ENCODE data around the gene SFT2D3. TPM values are rescaled to one million over a fixed set of nuclear protein-coding genes. Genes with fewer than 3 reads are reported as not detected.

SFT2D3 gene
- total RNA-seq, 3 donors from 2014 or later, result 5.1 to 8.8 (median 8.1) TPM

DNA sequence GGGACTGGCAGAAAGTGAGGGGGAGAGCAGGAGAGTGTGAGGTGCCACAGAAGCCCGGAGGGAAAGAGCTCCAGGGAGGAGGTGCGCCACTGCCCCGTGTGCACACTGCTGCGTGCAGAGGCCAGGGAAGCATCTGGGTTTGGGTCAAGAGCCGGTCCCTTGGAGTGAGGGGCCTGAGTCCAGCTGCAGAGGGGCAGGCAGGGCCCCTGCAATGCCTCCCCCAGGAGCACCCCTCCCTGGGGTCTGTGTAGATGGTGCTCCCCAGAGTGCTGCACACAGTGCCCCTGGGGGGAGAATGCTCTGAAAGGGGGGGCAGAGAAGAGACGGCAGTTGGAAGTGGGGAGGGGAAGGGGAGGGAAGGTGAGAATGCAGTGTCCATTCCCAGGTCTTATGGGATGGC is 22.3 kb upstream of the SFT2D3 start:
- H3K4me1 ChIP-seq (ENCODE audit: low read depth), result peaks cover 6% of the 10 kb centered on the region
- H3K36me3 ChIP-seq (ENCODE audit: low read depth), result no peaks in the 10 kb centered on the region
- no peaks in the 10 kb centered on the region for H3K9me3 ChIP-seq
- H3K4me3 ChIP-seq, result no peak overlapping the region
- intact Hi-C loops (cut with DNase I, micrococcal nuclease), result no loop called here
- TF ChIP-seq, protein P1, sequence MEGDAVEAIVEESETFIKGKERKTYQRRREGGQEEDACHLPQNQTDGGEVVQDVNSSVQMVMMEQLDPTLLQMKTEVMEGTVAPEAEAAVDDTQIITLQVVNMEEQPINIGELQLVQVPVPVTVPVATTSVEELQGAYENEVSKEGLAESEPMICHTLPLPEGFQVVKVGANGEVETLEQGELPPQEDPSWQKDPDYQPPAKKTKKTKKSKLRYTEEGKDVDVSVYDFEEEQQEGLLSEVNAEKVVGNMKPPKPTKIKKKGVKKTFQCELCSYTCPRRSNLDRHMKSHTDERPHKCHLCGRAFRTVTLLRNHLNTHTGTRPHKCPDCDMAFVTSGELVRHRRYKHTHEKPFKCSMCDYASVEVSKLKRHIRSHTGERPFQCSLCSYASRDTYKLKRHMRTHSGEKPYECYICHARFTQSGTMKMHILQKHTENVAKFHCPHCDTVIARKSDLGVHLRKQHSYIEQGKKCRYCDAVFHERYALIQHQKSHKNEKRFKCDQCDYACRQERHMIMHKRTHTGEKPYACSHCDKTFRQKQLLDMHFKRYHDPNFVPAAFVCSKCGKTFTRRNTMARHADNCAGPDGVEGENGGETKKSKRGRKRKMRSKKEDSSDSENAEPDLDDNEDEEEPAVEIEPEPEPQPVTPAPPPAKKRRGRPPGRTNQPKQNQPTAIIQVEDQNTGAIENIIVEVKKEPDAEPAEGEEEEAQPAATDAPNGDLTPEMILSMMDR (IDR thresholded peaks at IDR 0.05), result no peak
- DNase-seq (no peak), ATAC-seq (no peak)

DNA sequence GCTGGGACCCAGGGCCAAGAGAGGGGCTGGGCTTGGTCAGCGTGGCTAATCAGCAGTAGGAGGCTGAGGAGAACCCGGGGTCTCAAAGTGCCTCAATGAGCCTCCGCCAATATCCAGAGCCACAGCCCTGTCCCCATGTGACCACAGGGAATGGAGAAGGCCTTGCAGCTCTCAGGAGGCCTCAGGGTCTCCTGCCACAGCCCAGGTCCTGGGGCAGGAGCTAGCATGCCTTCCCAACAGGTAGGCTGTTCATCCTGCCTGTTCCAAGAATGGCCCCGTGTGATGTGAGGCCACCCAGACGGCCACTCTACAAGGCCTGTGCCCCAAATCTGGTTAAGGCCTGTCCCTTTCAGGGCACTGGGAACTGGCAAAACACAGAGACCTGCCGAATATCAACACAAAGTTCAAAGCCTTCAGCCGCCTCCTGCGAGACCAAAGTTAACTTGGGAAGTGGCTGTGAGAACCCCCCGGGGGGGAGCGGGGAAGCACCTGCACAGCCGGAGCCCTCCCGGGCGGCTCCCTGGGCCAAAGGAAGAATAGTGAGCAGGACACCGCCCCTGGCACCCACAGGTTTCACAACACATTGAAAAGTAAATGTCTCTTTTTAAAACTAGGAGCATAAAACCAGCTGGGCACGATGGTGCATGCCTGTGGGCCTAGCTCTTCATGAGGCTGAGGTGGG is 21.5 kb upstream of the SFT2D3 start:
- TF ChIP-seq, protein P1 (IDR thresholded peaks at IDR 0.05), result no peak
- intact Hi-C loops (cut with DNase I, micrococcal nuclease), result no loop called here
- Histone ChIP-seq H3K36me3 (ENCODE audit: low read depth) (no peaks in the 10 kb centered on the region), H3K4me1 (ENCODE audit: low read depth) (peaks cover 6% of the 10 kb centered on the region), H3K9me3 (no peaks in the 10 kb centered on the region), H3K4me3 (no peak overlapping the region)
- no peak for ATAC-seq
- DNase-seq, result no peak

DNA sequence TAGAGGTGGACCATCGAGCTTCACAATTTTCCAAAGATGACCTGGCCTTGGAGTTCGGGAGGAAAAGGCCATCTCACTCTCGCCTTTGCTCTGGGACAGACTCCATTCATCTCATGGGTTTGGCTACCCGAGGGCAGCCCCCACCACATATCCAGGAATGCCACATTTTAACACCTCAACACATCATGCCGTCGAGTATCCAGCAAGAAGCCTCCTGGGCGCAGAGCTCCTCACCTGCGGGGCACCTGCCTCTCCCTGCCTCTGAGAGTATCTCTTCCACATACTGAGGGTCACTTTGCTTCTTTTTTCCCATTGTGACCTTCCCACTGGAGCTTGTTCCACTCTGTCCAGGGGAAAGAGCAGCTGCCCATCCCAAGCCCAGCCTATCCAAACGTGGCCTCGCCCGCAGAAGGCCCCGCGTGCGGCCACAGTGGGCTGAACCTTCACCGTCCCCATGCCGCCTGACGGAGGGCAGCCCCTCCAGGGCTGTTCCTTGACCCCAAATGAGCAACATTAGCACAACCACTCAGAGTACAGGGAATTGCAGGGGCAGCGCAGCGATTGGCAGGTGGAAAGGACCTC is 20.5 kb upstream of the SFT2D3 start:
- Histone ChIP-seq H3K4me3 (no peak overlapping the region), H3K4me1 (ENCODE audit: low read depth) (peaks cover under 1% of the 10 kb centered on the region), H3K9me3 (no peaks in the 10 kb centered on the region), H3K36me3 (ENCODE audit: low read depth) (no peaks in the 10 kb centered on the region)
- TF ChIP-seq, protein P1 (IDR thresholded peaks at IDR 0.05), result no peak
- intact Hi-C loops (cut with DNase I, micrococcal nuclease), result no loop called here
- DNase-seq, result no peak
- no peak for ATAC-seq

DNA sequence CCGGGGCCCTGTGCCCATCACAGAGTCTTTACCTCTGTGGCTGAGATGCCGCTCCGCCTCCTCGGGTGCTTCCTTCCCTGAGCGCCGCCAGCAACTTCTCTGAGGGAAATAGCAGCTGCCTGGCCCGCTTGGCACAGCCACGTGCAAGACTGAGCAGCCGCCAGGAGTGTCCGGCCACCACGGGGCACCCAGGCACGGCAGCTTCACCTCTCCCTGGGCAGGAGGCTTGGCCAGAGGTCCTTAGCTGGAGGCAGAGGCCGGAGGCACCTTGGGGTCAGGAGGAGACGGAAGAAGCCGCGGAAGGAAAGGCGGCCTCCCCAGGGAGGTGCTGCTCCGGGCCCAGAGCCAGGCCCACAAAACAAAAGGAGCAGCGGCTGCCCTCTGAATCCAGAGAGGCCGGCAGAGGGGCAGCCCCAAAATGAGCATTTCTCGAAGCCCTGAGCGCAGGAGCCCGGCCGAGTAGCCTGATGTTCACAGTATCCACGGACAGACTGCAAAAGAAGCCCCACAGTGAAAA is 20.0 kb upstream of the SFT2D3 start:
- Histone ChIP-seq H3K9me3 (no peaks in the 10 kb centered on the region), H3K36me3 (ENCODE audit: low read depth) (no peaks in the 10 kb centered on the region), H3K4me3 (no peak overlapping the region), H3K4me1 (ENCODE audit: low read depth) (no peaks in the 10 kb centered on the region)
- ATAC-seq, result peak; percentile 14
- TF ChIP-seq, protein P1 (IDR thresholded peaks at IDR 0.05), result no peak
- no peak for DNase-seq
- intact Hi-C loops (cut with DNase I, micrococcal nuclease), result no loop called here

DNA sequence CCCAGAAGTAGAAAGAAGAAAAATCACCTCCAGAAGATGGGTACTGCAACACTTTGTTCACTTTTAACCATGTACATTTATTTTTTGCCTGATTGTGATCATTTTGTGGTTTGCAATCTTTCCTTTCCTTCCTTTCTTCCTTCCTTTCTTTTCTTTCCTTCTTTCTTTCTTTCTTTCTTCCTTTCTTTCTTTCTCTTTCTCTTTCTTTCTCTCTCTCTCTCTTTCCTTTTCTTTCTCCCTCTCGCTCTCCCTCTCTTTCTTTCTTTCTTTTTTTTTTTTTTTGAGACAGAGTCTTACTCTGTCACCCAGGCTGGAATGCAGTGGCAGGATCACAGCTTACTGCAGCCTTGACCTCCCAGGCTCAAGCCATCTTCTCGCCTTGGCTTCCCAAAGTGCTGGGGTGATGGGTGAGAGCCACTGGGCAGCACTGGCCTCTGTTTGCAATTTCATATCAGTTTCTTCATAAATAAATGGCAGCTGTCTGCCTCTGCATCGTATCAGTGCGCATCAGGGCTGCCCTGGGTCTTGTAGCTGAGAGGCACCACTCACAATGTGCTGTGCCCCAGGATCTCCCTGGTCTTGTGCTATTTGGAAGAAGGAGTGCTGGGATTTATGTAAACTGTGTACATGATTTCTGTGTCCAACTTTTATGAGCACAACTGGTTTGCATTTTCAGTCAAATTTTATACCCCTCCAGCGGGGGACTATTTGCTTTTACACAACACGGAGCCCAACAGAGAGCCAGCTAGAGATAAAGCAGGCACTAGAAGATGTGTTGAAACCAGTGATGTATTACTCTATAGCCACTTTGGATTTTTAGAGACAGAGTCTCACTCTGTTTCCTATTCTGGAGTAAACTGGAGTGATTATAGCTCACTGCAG is 19.1 kb upstream of the SFT2D3 start:
- no peaks in the 10 kb centered on the region for H3K4me1 ChIP-seq (ENCODE audit: low read depth)
- H3K4me3 ChIP-seq, result no peak overlapping the region
- H3K9me3 ChIP-seq, result no peaks in the 10 kb centered on the region
- ATAC-seq, result no peak
- no peaks in the 10 kb centered on the region for H3K36me3 ChIP-seq (ENCODE audit: low read depth)
- intact Hi-C loops (cut with DNase I, micrococcal nuclease), result no loop called here
- no peak for DNase-seq
- TF ChIP-seq, protein P1 (IDR thresholded peaks at IDR 0.05), result no peak
